GM23338 (cell line): Measurements from ENCODE around the gene ILF2. TPM values are rescaled to one million over a fixed set of nuclear protein-coding genes. Genes with fewer than 3 reads are reported as not detected.

ENCODE experiments used
- ATAC-seq: fragments of 200-7000 bp; cut with Tn5 transposase; 3 replicates; pipeline ENCODE4 v1.9.1; 2020
- DNase-seq: peaks from one replicate; pipeline ENCODE4 v3.0.0-alpha.2; 2015; ENCODE audit warnings: low spot score
- H2AFZ ChIP-seq: fragments of 200-600 bp; sonication (generic); 2 replicates; pipeline ENCODE4 v1.8.0; 2016; ENCODE audit warnings: antibody characterized with exemption, mild to moderate bottlenecking, moderate library complexity
- H3F3A ChIP-seq: fragments of 200-600 bp; sonication (generic); replicated peaks from 2 replicates; pipeline ENCODE4 v1.8.0; 2017; ENCODE audit warnings: antibody characterized with exemption, mixed run types, low read depth
- H3K27ac ChIP-seq: fragments of 200-600 bp; sonication (generic); 2 replicates; pipeline ENCODE4 v1.6.1; 2016; ENCODE audit warnings: low read depth
- H3K27me3 ChIP-seq: fragments of 200-600 bp; sonication (generic); 2 replicates; pipeline ENCODE4 v1.8.0; 2016; ENCODE audit warnings: mild to moderate bottlenecking, mixed run types, moderate library complexity; ENCODE audit not compliant: insufficient read depth
- H3K36me3 ChIP-seq: fragments of 200-600 bp; sonication (generic); 2 replicates; pipeline ENCODE4 v1.8.0; 2016; ENCODE audit warnings: mild to moderate bottlenecking; ENCODE audit not compliant: insufficient read depth
- H3K4me1 ChIP-seq: fragments of 200-600 bp; sonication (generic); 2 replicates; pipeline ENCODE4 v1.8.0; 2016; ENCODE audit warnings: mild to moderate bottlenecking, moderate library complexity; ENCODE audit not compliant: insufficient read depth
- H3K4me2 ChIP-seq: fragments of 200-600 bp; sonication (generic); 2 replicates; pipeline ENCODE4 v1.7.1; 2017; ENCODE audit warnings: mixed run types
- H3K4me3 ChIP-seq: fragments of 200-600 bp; sonication (generic); 2 replicates; pipeline ENCODE4 v1.6.1; 2016; ENCODE audit warnings: mixed run types
- H3K79me2 ChIP-seq: fragments of 200-600 bp; sonication (generic); replicated peaks from 2 replicates; pipeline ENCODE4 v1.8.0; 2017; ENCODE audit warnings: mild to moderate bottlenecking; ENCODE audit not compliant: insufficient read depth
- H3K9me2 ChIP-seq: fragments of 200-600 bp; sonication (generic); 2 replicates; pipeline ENCODE4 v1.8.0; 2017; ENCODE audit not compliant: insufficient read depth
- H4K20me1 ChIP-seq: fragments of 200-600 bp; sonication (generic); replicated peaks from 2 replicates; pipeline ENCODE4 v1.8.0; 2017; ENCODE audit warnings: mild to moderate bottlenecking; ENCODE audit not compliant: insufficient read depth
- H3K27ac Mint-ChIP-seq: 2 replicates; pipeline ENCODE4 v1.8.0; 2020; ENCODE audit warnings: inconsistent platforms, mild to moderate bottlenecking, moderate library complexity, mixed read lengths
- H3K27me3 Mint-ChIP-seq: 3 replicates; pipeline ENCODE4 v1.8.0; 2022; ENCODE audit warnings: low read depth, mild to moderate bottlenecking, moderate library complexity, mixed read lengths, inconsistent platforms; ENCODE audit not compliant: insufficient read depth, poor library complexity
- H3K36me3 Mint-ChIP-seq: 3 replicates; pipeline ENCODE4 v1.8.0; 2021; ENCODE audit warnings: low read depth, mild to moderate bottlenecking, inconsistent platforms, moderate library complexity, mixed read lengths
- H3K4me1 Mint-ChIP-seq: 3 replicates; pipeline ENCODE4 v1.8.0; 2020; ENCODE audit warnings: mild to moderate bottlenecking, inconsistent platforms, mixed read lengths
- H3K4me3 Mint-ChIP-seq: 3 replicates; pipeline ENCODE4 v1.8.0; 2021; ENCODE audit warnings: moderate library complexity, mild to moderate bottlenecking, inconsistent platforms, mixed read lengths
- H3K9me3 Mint-ChIP-seq: 3 replicates; pipeline ENCODE4 v1.8.0; 2020; ENCODE audit warnings: moderate library complexity, mild to moderate bottlenecking, inconsistent platforms, mixed read lengths
- CREB1 ChIP-seq: fragments of 250-450 bp; sonication (Bioruptor Pico); IDR thresholded peaks from 2 replicates; pipeline ENCODE4 v1.5.0; 2020; ENCODE audit warnings: low read depth, mild to moderate bottlenecking, moderate library complexity
- CTCF ChIP-seq, 2 experiments: fragments of 200-600 bp in 1 of 2; sonication (generic) in 1 of 2; conservative IDR thresholded peaks; 2 replicates each; pipeline versions ENCODE4 v1.5.1 to v1.6.1; 2016 to 2017; ENCODE audit warnings: antibody characterized with exemption in 2 of 2, low read depth in 2 of 2, mild to moderate bottlenecking in 2 of 2, moderate library complexity in 1 of 2
- ETS1 ChIP-seq: IDR thresholded peaks from 2 replicates; pipeline ENCODE4 v1.6.1; 2016; ENCODE audit warnings: antibody characterized with exemption
- EZH2 ChIP-seq: fragments of 200-600 bp; sonication (generic); IDR thresholded peaks from one replicate; pipeline ENCODE4 v1.8.0; 2017; ENCODE audit warnings: antibody characterized with exemption, mild to moderate bottlenecking, low read depth; ENCODE audit not compliant: unreplicated experiment
- EZH2phosphoT487 ChIP-seq: fragments of 200-600 bp; sonication (generic); IDR thresholded peaks from one replicate; pipeline ENCODE4 v1.8.1; 2018; ENCODE audit warnings: antibody characterized with exemption; ENCODE audit not compliant: unreplicated experiment
- JUNB ChIP-seq: IDR thresholded peaks from one replicate; pipeline ENCODE4 v1.6.1; 2016; ENCODE audit warnings: antibody characterized with exemption; ENCODE audit not compliant: unreplicated experiment
- NANOG ChIP-seq: IDR thresholded peaks from 2 replicates; pipeline ENCODE4 v1.6.1; 2016; ENCODE audit warnings: antibody characterized with exemption, borderline replicate concordance
- POLR2AphosphoS5 ChIP-seq: IDR thresholded peaks from 2 replicates; pipeline ENCODE4 v1.6.1; 2016; ENCODE audit warnings: antibody characterized with exemption, low read depth
- REST ChIP-seq: IDR thresholded peaks from one replicate; pipeline ENCODE4 v1.6.1; 2018; ENCODE audit warnings: antibody characterized with exemption; ENCODE audit not compliant: unreplicated experiment
- STAT1 ChIP-seq: IDR thresholded peaks from one replicate; pipeline ENCODE4 v1.6.1; 2016; ENCODE audit warnings: antibody characterized with exemption; ENCODE audit not compliant: unreplicated experiment
- ZNF114 ChIP-seq: fragments of 250-450 bp; sonication (Bioruptor Pico); IDR thresholded peaks from 2 replicates; pipeline ENCODE4 v1.5.0; 2020; ENCODE audit warnings: mild to moderate bottlenecking, moderate library complexity
- ZNF331 ChIP-seq: fragments of 250-450 bp; sonication (Bioruptor Pico); IDR thresholded peaks from 2 replicates; pipeline ENCODE4 v1.5.0; 2020; ENCODE audit warnings: low read depth, mild to moderate bottlenecking, moderate library complexity
- ZNF462 ChIP-seq: fragments of 250-450 bp; sonication (Bioruptor Pico); IDR thresholded peaks from 2 replicates; pipeline ENCODE4 v1.5.0; 2020; ENCODE audit warnings: mild to moderate bottlenecking, moderate library complexity
- polyA plus RNA-seq: library from polyadenylated mRNA; unstranded; fragments of >200 nt; fragmentation: Nextera tagmentation; extraction: Ambion mirVana; gene quantifications from 2 replicates; pipeline ENCODE4 v1.2.1, GENCODE V29; 2016
- total RNA-seq: library from RNA; depleted of rRNA; stranded (reverse); fragments of >200 nt; shearing (Covaris generic); gene quantifications from 2 replicates; pipeline ENCODE4 v1.2.3, GENCODE V29; 2014

ILF2 gene
- total and polyA plus RNA-seq, 2 experiments from 2014 or later: 214 to 337 TPM

- Mint-ChIP-seq H3K27ac (no peak overlapping the region), H3K4me3 (no peak overlapping the region), H3K27me3 (peaks cover 20% of the 10 kb centered on the region), H3K4me1 (peaks cover 43% of the 10 kb centered on the region), H3K36me3 (peaks cover 28% of the 10 kb centered on the region), H3K9me3 (no peaks in the 10 kb centered on the region)
- Histone ChIP-seq H3F3A (peaks cover 12% of the 10 kb centered on the region; the same call in 1 of the 2 replicates), H3K36me3 (peaks cover 6% of the 10 kb centered on the region), H3K4me1 (peaks cover 16% of the 10 kb centered on the region; the same call in 1 of the 2 replicates), H4K20me1 (peaks cover 5% of the 10 kb centered on the region; the same call in 1 of the 2 replicates), H3K79me2 (peaks cover 21% of the 10 kb centered on the region), H3K27ac (no peak overlapping the region), H3K27me3 (no peaks in the 10 kb centered on the region), H3K9me2 (0 out of 2 replicates have a peak, but pooled peaks cover 2% of the 10 kb centered on the region), H2AFZ (no peak overlapping the region), H3K4me3 (no peak overlapping the region), H3K4me2 (no peak overlapping the region)
- no peak for TF ChIP-seq NANOG
- no peak for TF ChIP-seq EZH2
- no peak for TF ChIP-seq STAT1
- no peak for TF ChIP-seq JUNB
- TF ChIP-seq ZNF114 (CRISPR knock-in tag): no peak
- TF ChIP-seq POLR2AphosphoS5: no peak
- TF ChIP-seq REST: no peak
- TF ChIP-seq CREB1: no peak
- no peak for TF ChIP-seq ETS1
- no peak for TF ChIP-seq ZNF331 (CRISPR knock-in tag)
- TF ChIP-seq ZNF462 (CRISPR knock-in tag): no peak
- TF ChIP-seq EZH2phosphoT487: no peak
- TF ChIP-seq CTCF (conservative IDR thresholded peaks at IDR 0.05; ENCODE audit: low read depth in 2 of 2): no peak
- DNase-seq (no peak), ATAC-seq (no peak)
Measured at GRCh38 chr1:153631047-153632022, 39.5 kb downstream of the ILF2 start.
